Measurements from ENCODE around the gene ZNF337.
A peak's percentile ranks its signal among the peaks of the same experiment; 100 is the strongest.

The ZNF337 gene

DNA sequence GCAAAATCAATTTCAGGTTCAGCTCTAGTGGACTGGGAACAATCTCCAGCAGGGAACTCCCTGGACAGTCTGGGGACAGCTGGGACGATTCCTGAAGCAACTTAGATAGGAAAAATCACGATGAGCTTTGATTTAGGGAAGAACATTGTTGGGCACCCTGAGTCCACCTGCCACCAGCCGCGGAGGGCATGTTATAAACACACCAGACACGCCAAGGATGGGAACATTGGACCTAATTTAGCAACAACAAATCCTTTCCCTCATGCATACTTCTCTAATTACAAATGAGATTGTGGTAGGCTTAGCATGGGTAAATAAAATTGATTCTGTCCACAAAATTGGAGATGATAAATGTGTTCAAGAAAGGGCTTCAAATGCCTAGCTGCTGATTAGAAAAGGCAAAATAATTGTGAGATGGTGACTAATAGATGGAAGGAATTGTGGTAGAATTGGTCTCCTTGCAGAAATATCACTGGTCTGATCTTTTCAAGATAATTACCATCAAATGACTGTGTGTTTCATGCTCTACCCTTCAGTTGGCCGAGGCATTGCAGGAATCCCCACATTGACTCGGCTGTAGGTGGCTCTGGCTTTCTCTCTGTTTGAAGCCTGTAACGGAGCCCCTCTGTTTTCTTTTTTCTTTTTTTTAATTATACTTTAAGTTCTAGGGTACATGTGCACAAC, 66.7 kb downstream of the ZNF337 start:
- DNase-seq (ENCODE audit: low read depth in 3 of 3) = no peak

DNA sequence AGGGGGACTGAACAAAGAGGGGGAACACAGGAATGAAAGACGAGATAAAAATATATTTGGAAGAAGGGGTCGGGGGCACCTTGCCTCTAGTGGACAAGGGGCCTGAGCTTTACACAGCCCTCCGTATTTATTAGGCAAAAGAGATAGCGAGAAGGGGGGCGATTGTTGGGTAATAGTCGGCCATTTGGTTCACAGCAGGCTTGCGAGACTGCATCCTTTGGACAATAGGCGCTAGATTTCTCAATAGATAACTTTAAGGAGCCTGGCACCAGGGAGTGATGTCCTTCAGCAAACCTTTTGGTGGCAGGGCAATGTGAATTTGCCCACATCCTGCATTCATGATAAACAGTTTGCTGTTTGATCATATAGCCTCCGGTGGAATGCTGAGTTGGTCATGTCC, 69.9 kb downstream of the ZNF337 start:
- no peak for DNase-seq (ENCODE audit: low read depth in 3 of 3)

DNA sequence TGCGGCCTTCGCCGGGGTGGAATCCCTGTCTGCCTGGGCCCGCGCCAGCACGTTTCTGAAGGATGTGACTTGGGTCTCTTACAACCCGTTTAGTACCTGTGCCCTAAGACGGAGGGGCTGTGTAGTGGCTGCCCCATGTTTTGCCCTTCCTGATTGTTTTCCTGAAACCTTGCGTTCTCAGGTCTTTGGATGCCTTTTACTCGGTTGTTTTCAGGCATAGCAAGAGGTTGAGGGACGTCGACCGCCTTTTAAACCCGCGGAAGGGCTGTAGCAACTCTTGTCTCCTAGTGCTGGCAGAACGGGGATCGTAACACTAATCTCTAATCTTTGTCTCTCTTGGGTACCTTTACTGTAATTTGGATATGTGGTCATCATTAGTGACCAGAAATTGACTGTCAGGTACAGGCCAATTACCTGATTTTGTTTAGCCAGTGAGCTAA, 72.1 kb downstream of the ZNF337 start:
- peak in 2 of 3 experiments; percentile 14 to 49 for DNase-seq (ENCODE audit: low read depth in 3 of 3)

Data from stimulated activated CD4-positive, alpha-beta T cell treated with anti-CD3 and anti-CD28 coated beads, TNF-alpha, amount 100 ng/mL, for 24 hours (primary cell).